Calu3 (cell line): ENCODE results near the gene UNC119B. TPM values are rescaled to one million over a fixed set of nuclear protein-coding genes. Genes with fewer than 3 reads are reported as not detected.

Experiments
- BruUV-seq: library from RNA; stranded (reverse); fragments of 400-500 nt; replicated peaks from 2 replicates; lab custom pipeline; 2021; lab: Mats Ljungman, UMichigan
- CTCF ChIA-PET: fragments of 300-600 bp; sonication (Branson Sonifier 250); formaldehyde crosslinking; loops from one replicate; lab custom pipeline; 2022; ENCODE audit warnings: antibody characterized with exemption; lab: Charles Lee
- DNase-seq: peaks from one replicate; pipeline ENCODE4 v3.0.0; 2022
- H3K27ac Mint-ChIP-seq: one replicate; pipeline ENCODE4 v1.8.0; 2022; ENCODE audit warnings: mixed read lengths; ENCODE audit not compliant: unreplicated experiment
- H3K27me3 Mint-ChIP-seq: one replicate; pipeline ENCODE4 v1.8.0; 2022; ENCODE audit warnings: mixed read lengths; ENCODE audit not compliant: unreplicated experiment
- H3K36me3 Mint-ChIP-seq: one replicate; pipeline ENCODE4 v1.8.0; 2022; ENCODE audit warnings: mild to moderate bottlenecking, moderate library complexity, mixed read lengths; ENCODE audit not compliant: insufficient read depth, unreplicated experiment
- H3K4me1 Mint-ChIP-seq: one replicate; pipeline ENCODE4 v1.8.0; 2022; ENCODE audit warnings: mild to moderate bottlenecking, low read depth, mixed read lengths; ENCODE audit not compliant: unreplicated experiment
- H3K4me3 Mint-ChIP-seq: one replicate; pipeline ENCODE4 v1.8.0; 2022; ENCODE audit warnings: mild to moderate bottlenecking, low read depth, moderate library complexity, mixed read lengths; ENCODE audit not compliant: unreplicated experiment
- H3K9me3 Mint-ChIP-seq: one replicate; pipeline ENCODE4 v1.8.0; 2022; ENCODE audit warnings: low read depth, mixed read lengths; ENCODE audit not compliant: unreplicated experiment
- intact Hi-C: fragments of 100-400 bp; cut with micrococcal nuclease; formaldehyde crosslinking; loops from one replicate; pipeline ENCODE4 v1.10.0; 2022; ENCODE audit not compliant: unreplicated experiment
- total RNA-seq: library from RNA; stranded (reverse); gene quantifications from 2 replicates; pipeline ENCODE4 v1.2.3, GENCODE V29; 2022
- TF ChIP-seq, protein P1 (sequence below): fragments of 200-600 bp; IDR thresholded peaks from one replicate; pipeline ENCODE4 v1.8.0; 2022; ENCODE audit warnings: antibody characterized with exemption; ENCODE audit not compliant: unreplicated experiment

The UNC119B gene
- total RNA-seq, 1 experiment from 2014 or later, result 33.5 TPM

- DNase-seq, result no peak
- Mint-ChIP-seq H3K9me3 (no peaks in the 10 kb centered on the region), H3K4me1 (peaks cover 35% of the 10 kb centered on the region), H3K4me3 (peak overlapping the region; percentile 94), H3K36me3 (peaks cover 39% of the 10 kb centered on the region), H3K27me3 (no peaks in the 10 kb centered on the region), H3K27ac (peak overlapping the region; percentile 85)
- CTCF ChIA-PET, result interaction anchor here (2.0 kb wide), 1 partner anchor 62 kb away, joined by 6 read pairs; no protein-coding TSS in a partner anchor
- no TSS peak for BruUV-seq
- TF ChIP-seq, protein P1, sequence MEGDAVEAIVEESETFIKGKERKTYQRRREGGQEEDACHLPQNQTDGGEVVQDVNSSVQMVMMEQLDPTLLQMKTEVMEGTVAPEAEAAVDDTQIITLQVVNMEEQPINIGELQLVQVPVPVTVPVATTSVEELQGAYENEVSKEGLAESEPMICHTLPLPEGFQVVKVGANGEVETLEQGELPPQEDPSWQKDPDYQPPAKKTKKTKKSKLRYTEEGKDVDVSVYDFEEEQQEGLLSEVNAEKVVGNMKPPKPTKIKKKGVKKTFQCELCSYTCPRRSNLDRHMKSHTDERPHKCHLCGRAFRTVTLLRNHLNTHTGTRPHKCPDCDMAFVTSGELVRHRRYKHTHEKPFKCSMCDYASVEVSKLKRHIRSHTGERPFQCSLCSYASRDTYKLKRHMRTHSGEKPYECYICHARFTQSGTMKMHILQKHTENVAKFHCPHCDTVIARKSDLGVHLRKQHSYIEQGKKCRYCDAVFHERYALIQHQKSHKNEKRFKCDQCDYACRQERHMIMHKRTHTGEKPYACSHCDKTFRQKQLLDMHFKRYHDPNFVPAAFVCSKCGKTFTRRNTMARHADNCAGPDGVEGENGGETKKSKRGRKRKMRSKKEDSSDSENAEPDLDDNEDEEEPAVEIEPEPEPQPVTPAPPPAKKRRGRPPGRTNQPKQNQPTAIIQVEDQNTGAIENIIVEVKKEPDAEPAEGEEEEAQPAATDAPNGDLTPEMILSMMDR, result no peak
- intact Hi-C loops, result loop anchor here (2.0 kb wide), 1 partner anchor 23 kb away; no protein-coding TSS in a partner anchor
These were observed 1.2 kb downstream of the UNC119B start for GRCh38 chr12:120711411-120711810.

- TF ChIP-seq, protein P1, result no peak
- H3K36me3 Mint-ChIP-seq, result peaks cover 50% of the 10 kb centered on the region
- DNase-seq, result no peak
- CTCF ChIA-PET, result no interaction called here
- intact Hi-C loops, result no loop called here
- no TSS peak for BruUV-seq
- no peak overlapping the region for H3K4me3 Mint-ChIP-seq
- no peaks in the 10 kb centered on the region for H3K9me3 Mint-ChIP-seq
- H3K27me3 Mint-ChIP-seq, result no peaks in the 10 kb centered on the region
- peaks cover 35% of the 10 kb centered on the region for H3K4me1 Mint-ChIP-seq
- no peak overlapping the region for H3K27ac Mint-ChIP-seq
These were observed 2.4 kb downstream of the UNC119B start for GRCh38 chr12:120712610-120713009.

GRCh38 chr12:120713861-120714482 lies 3.7 kb downstream of the UNC119B start:
- intact Hi-C loops, result loop anchor here (1.0 kb wide), 2 partner anchors 67 to 131 kb away; no protein-coding TSS in a partner anchor
- Mint-ChIP-seq H3K4me3 (no peak overlapping the region), H3K27ac (no peak overlapping the region), H3K9me3 (no peaks in the 10 kb centered on the region), H3K4me1 (peaks cover 47% of the 10 kb centered on the region), H3K36me3 (peaks cover 59% of the 10 kb centered on the region), H3K27me3 (no peaks in the 10 kb centered on the region)
- TF ChIP-seq, protein P1, result peak; percentile 76
- DNase-seq, result peak; percentile 87
- no TSS peak for BruUV-seq
- CTCF ChIA-PET, result no interaction called here

- no peak for DNase-seq
- CTCF ChIA-PET, result interaction anchor here (0.7 kb wide), 2 partner anchors 39 to 183 kb away, joined by 3 to 5 read pairs; no protein-coding TSS in a partner anchor
- H3K4me1 Mint-ChIP-seq, result peaks cover 27% of the 10 kb centered on the region
- no peak overlapping the region for H3K27ac Mint-ChIP-seq
- intact Hi-C loops, result no loop called here
- H3K36me3 Mint-ChIP-seq, result peaks cover 53% of the 10 kb centered on the region
- no peaks in the 10 kb centered on the region for H3K9me3 Mint-ChIP-seq
- H3K27me3 Mint-ChIP-seq, result no peaks in the 10 kb centered on the region
- BruUV-seq, result no TSS peak
- TF ChIP-seq, protein P1, result no peak
- H3K4me3 Mint-ChIP-seq, result peak overlapping the region; percentile 30
These were observed 7.8 kb downstream of the UNC119B start for GRCh38 chr12:120718055-120718454.
